SK-N-SH (cell line): ENCODE results near the gene AJM1. TPM values are rescaled to one million over a fixed set of nuclear protein-coding genes. Genes with fewer than 3 reads are reported as not detected.

Experiments
- CTCF ChIA-PET: fragments of 300-600, 350-600 bp; formaldehyde crosslinking; extraction: SDS; loops from one replicate; lab custom pipeline; 2021; lab: Yijun Ruan, JAX
- POLR2A ChIA-PET: fragments of 350-600 bp; sonication (Branson Sonifier 250); formaldehyde crosslinking; extraction: SDS; loops from one replicate; lab custom pipeline; 2020; ENCODE audit warnings: antibody characterized with exemption, inconsistent platforms; lab: Yijun Ruan, JAX
- DNase-seq: peaks from one replicate; pipeline ENCODE4 v3.0.0; 2012
- H2AFZ ChIP-seq: fragments of 200-600 bp; sonication (generic); 2 replicates; pipeline ENCODE4 v1.8.1; 2016; ENCODE audit warnings: antibody characterized with exemption, mild to moderate bottlenecking, low read depth
- H3F3A ChIP-seq: fragments of 200-600 bp; sonication (generic); replicated peaks from 2 replicates; pipeline ENCODE3; 2016; ENCODE audit warnings: antibody characterized with exemption, mild to moderate bottlenecking; ENCODE audit not compliant: insufficient read depth
- H3K27ac ChIP-seq, 2 experiments: fragments of 200-500 bp in 1 of 2; fragments of 200-600 bp in 1 of 2; sonication (Bioruptor generic) in 1 of 2; sonication (generic), shearing (Covaris generic) in 1 of 2; 2 replicates each; pipeline versions ENCODE4 v1.5.1 to v1.6.1; 2014 to 2016; ENCODE audit warnings: low read depth in 2 of 2, inconsistent platforms in 1 of 2, low read length in 1 of 2, mild to moderate bottlenecking in 1 of 2, mixed read lengths in 1 of 2
- H3K27me3 ChIP-seq: fragments of 200-600 bp; sonication (generic), shearing (Covaris generic); 2 replicates; pipeline ENCODE4 v1.6.1; 2016; ENCODE audit warnings: mixed run types; ENCODE audit not compliant: insufficient read depth
- H3K36me3 ChIP-seq, 2 experiments: fragments of 200-500 bp in 1 of 2; fragments of 200-600 bp in 1 of 2; sonication (Bioruptor generic) in 1 of 2; sonication (generic) in 1 of 2; replicated peaks in 1 of 2; 2 replicates each; pipeline versions ENCODE3 to v1.5.1; 2014 to 2016; ENCODE audit warnings: low read length in 1 of 2, mild to moderate bottlenecking in 1 of 2; ENCODE audit not compliant: insufficient read depth in 2 of 2, control insufficient read depth in 1 of 2
- H3K4me1 ChIP-seq, 2 experiments: fragments of 200-500 bp in 1 of 2; fragments of 200-600 bp in 1 of 2; sonication (Bioruptor generic) in 1 of 2; sonication (generic), shearing (Covaris generic) in 1 of 2; 2 replicates each; pipeline versions ENCODE4 v1.5.1 to v1.6.1; 2014 to 2016; ENCODE audit warnings: low read depth in 1 of 2, low read length in 1 of 2, mixed run types in 1 of 2; ENCODE audit not compliant: insufficient read depth in 2 of 2, control insufficient read depth in 1 of 2
- H3K4me2 ChIP-seq: fragments of 200-600 bp; sonication (generic), shearing (Covaris generic); 2 replicates; pipeline ENCODE4 v1.6.1; 2017; ENCODE audit warnings: mixed run types
- H3K4me3 ChIP-seq, 2 experiments: fragments of 200-500 bp in 1 of 2; fragments of 200-600 bp in 1 of 2; sonication (Bioruptor generic) in 1 of 2; sonication (generic), shearing (Covaris generic) in 1 of 2; 2 replicates each; pipeline versions ENCODE4 v1.5.1 to v1.8.1; 2014 to 2016; ENCODE audit warnings: low read depth in 2 of 2, inconsistent platforms in 1 of 2, low read length in 1 of 2, mild to moderate bottlenecking in 1 of 2, mixed read lengths in 1 of 2, moderate library complexity in 1 of 2
- H3K79me2 ChIP-seq: fragments of 200-600 bp; sonication (generic); 2 replicates; pipeline ENCODE4 v1.8.1; 2017; ENCODE audit warnings: mild to moderate bottlenecking; ENCODE audit not compliant: insufficient read depth
- H3K9ac ChIP-seq: fragments of 200-600 bp; sonication (generic); 2 replicates; pipeline ENCODE4 v1.6.1; 2017; ENCODE audit warnings: mixed run types
- H3K9me2 ChIP-seq: fragments of 200-600 bp; sonication (generic); 2 replicates; pipeline ENCODE4 v1.6.1; 2017; ENCODE audit warnings: mixed run types
- H3K9me3 ChIP-seq: fragments of 200-600 bp; sonication (generic); 2 replicates; pipeline ENCODE4 v1.6.1; 2017; ENCODE audit warnings: mixed run types, mild to moderate bottlenecking, moderate library complexity
- H4K20me1 ChIP-seq: fragments of 200-600 bp; sonication (generic); 2 replicates; pipeline ENCODE4 v1.6.1; 2017; ENCODE audit warnings: mild to moderate bottlenecking, mixed run types; ENCODE audit not compliant: insufficient read depth
- EP300 ChIP-seq, 2 experiments: IDR thresholded peaks; 2 replicates each; pipeline versions ENCODE4 v1.4.0 to v1.6.1; 2012; ENCODE audit warnings: borderline replicate concordance in 1 of 2, low read depth in 1 of 2, low read length in 1 of 2
- FOSL2 ChIP-seq: IDR thresholded peaks from 2 replicates; pipeline ENCODE4 v1.4.0; 2012; ENCODE audit warnings: low read depth, mild to moderate bottlenecking, moderate library complexity, borderline replicate concordance
- JUND ChIP-seq: IDR thresholded peaks from 2 replicates; pipeline ENCODE4 v1.4.0; 2012
- MEF2A ChIP-seq: IDR thresholded peaks from 2 replicates; pipeline ENCODE4 v1.4.0; 2012; ENCODE audit warnings: low read depth, borderline replicate concordance
- MXI1 ChIP-seq: IDR thresholded peaks from 2 replicates; pipeline ENCODE4 v1.6.1; 2012; ENCODE audit warnings: mild to moderate bottlenecking, low read depth, low read length, improper control_type of control experiment
- POLR2AphosphoS5 ChIP-seq: IDR thresholded peaks from 2 replicates; pipeline ENCODE4 v1.6.1; 2012; ENCODE audit warnings: low read depth, low read length
- RCOR1 ChIP-seq: fragments of 150-350 bp; IDR thresholded peaks from 2 replicates; pipeline ENCODE4 v1.6.1; 2017; ENCODE audit warnings: antibody characterized with exemption, low read length
- RFX5 ChIP-seq: IDR thresholded peaks from 2 replicates; pipeline ENCODE4 v1.6.1; 2012; ENCODE audit warnings: mild to moderate bottlenecking, improper control_type of control experiment, low read length
- TEAD4 ChIP-seq: IDR thresholded peaks from 2 replicates; pipeline ENCODE4 v1.4.0; 2012; ENCODE audit warnings: mild to moderate bottlenecking, borderline replicate concordance; ENCODE audit not compliant: insufficient read depth
- WGBS: methylation state at CpG from one replicate; pipeline ENCODE4 v1.1.6; 2017; ENCODE audit warnings: low lambda C conversion rate; 5-methylcytosine and 5-hydroxymethylcytosine counted together
- polyA plus RNA-seq, 3 experiments: library from polyadenylated mRNA; depleted of rRNA; stranded (reverse); fragments of >200 nt; gene quantifications; 2 replicates each; pipeline ENCODE4 v1.2.3, GENCODE V29; 2012
- TF ChIP-seq, protein P1 (sequence below): IDR thresholded peaks from 2 replicates; pipeline ENCODE4 v1.4.0; 2012; ENCODE audit warnings: low read depth
- TF ChIP-seq, protein P2 (sequence below): fragments of 150-350 bp; IDR thresholded peaks from 2 replicates; pipeline ENCODE4 v1.6.1; 2016; ENCODE audit warnings: mild to moderate bottlenecking, low read depth, low read length
- TF ChIP-seq, protein P3 (sequence below): IDR thresholded peaks from 2 replicates; pipeline ENCODE4 v1.4.0; 2012; ENCODE audit warnings: low read depth, borderline replicate concordance
- TF ChIP-seq, protein P4 (sequence below): IDR thresholded peaks from 2 replicates; pipeline ENCODE4; 2012
- TF ChIP-seq, protein P5 (sequence below): IDR thresholded peaks from 2 replicates; pipeline ENCODE4 v1.6.1; 2012; ENCODE audit warnings: mild to moderate bottlenecking, low read depth, low read length, moderate library complexity

Gene AJM1
- polyA plus RNA-seq, 1 of the 3 experiments (the other 2 are of a cell fraction), result 2.4 TPM

DNA sequence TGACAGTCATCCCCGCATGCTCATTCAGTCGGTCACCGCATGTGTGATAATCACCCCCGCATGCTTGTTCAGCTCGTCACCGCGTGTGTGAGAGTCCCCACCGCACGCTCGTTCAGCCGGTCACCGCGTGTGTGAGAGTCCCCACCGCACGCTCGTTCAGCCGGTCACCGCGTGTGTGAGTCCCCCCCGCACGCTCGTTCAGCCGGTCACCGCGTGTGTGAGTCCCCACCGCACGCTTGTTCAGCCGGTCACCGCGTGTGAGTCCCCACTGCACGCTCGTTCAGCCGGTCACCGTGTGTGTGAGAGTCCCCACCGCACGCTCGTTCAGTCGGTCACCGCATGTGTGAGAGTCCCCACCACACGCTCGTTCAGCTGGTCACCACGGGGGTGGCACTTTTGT, 47.6 kb downstream of the AJM1 start:
- POLR2A ChIA-PET, result no interaction called here
- Histone ChIP-seq H3K9me3 (no peaks in the 10 kb centered on the region), H3K79me2 (peaks cover 80% of the 10 kb centered on the region), H3K4me2 (no peak overlapping the region), H3K9me2 (no peaks in the 10 kb centered on the region), H3K27me3 (no peaks in the 10 kb centered on the region), H3K4me1 (peaks cover 0 to 10% of the 10 kb centered on the region in 2 experiments; a peak in 2 of 4 replicates), H3F3A (no peaks in the 10 kb centered on the region), H3K27ac (no peak overlapping the region), H3K36me3 (no peaks in the 10 kb centered on the region), H3K9ac (no peak overlapping the region), H4K20me1 (peaks cover 13% of the 10 kb centered on the region; the same call in 1 of the 2 replicates), H3K4me3 (no peak overlapping the region)
- WGBS, result 95% methylated on average over 42 of the region's 42 CpGs
- DNase-seq, result no peak
- CTCF ChIA-PET, result interaction anchor here (1.0 to 1.3 kb wide), 2 partner anchors 54 to 123 kb away, joined by 3 read pairs; partner anchors contain the start of gene FBXW5
- TF ChIP-seq, protein P1, sequence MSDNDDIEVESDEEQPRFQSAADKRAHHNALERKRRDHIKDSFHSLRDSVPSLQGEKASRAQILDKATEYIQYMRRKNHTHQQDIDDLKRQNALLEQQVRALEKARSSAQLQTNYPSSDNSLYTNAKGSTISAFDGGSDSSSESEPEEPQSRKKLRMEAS, result no peak
- no peak for TF ChIP-seq MXI1
- TF ChIP-seq MEF2A, result no peak
- TF ChIP-seq TEAD4, result no peak
- no peak for TF ChIP-seq RFX5
- TF ChIP-seq, protein P2, sequence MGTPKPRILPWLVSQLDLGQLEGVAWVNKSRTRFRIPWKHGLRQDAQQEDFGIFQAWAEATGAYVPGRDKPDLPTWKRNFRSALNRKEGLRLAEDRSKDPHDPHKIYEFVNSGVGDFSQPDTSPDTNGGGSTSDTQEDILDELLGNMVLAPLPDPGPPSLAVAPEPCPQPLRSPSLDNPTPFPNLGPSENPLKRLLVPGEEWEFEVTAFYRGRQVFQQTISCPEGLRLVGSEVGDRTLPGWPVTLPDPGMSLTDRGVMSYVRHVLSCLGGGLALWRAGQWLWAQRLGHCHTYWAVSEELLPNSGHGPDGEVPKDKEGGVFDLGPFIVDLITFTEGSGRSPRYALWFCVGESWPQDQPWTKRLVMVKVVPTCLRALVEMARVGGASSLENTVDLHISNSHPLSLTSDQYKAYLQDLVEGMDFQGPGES, result no peak
- TF ChIP-seq, protein P3, sequence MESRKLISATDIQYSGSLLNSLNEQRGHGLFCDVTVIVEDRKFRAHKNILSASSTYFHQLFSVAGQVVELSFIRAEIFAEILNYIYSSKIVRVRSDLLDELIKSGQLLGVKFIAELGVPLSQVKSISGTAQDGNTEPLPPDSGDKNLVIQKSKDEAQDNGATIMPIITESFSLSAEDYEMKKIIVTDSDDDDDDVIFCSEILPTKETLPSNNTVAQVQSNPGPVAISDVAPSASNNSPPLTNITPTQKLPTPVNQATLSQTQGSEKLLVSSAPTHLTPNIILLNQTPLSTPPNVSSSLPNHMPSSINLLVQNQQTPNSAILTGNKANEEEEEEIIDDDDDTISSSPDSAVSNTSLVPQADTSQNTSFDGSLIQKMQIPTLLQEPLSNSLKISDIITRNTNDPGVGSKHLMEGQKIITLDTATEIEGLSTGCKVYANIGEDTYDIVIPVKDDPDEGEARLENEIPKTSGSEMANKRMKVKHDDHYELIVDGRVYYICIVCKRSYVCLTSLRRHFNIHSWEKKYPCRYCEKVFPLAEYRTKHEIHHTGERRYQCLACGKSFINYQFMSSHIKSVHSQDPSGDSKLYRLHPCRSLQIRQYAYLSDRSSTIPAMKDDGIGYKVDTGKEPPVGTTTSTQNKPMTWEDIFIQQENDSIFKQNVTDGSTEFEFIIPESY, result no peak
- TF ChIP-seq POLR2AphosphoS5, result no peak
- TF ChIP-seq JUND, result no peak
- TF ChIP-seq FOSL2, result no peak
- TF ChIP-seq, protein P4, sequence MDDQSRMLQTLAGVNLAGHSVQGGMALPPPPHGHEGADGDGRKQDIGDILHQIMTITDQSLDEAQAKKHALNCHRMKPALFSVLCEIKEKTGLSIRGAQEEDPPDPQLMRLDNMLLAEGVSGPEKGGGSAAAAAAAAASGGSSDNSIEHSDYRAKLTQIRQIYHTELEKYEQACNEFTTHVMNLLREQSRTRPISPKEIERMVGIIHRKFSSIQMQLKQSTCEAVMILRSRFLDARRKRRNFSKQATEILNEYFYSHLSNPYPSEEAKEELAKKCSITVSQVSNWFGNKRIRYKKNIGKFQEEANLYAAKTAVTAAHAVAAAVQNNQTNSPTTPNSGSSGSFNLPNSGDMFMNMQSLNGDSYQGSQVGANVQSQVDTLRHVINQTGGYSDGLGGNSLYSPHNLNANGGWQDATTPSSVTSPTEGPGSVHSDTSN, result no peak
- TF ChIP-seq EP300 (IDR thresholded peaks at IDR 0.05; ENCODE audit: borderline replicate concordance in 1 of 2, low read depth in 1 of 2, low read length in 1 of 2), result no peak
- TF ChIP-seq, protein P5, sequence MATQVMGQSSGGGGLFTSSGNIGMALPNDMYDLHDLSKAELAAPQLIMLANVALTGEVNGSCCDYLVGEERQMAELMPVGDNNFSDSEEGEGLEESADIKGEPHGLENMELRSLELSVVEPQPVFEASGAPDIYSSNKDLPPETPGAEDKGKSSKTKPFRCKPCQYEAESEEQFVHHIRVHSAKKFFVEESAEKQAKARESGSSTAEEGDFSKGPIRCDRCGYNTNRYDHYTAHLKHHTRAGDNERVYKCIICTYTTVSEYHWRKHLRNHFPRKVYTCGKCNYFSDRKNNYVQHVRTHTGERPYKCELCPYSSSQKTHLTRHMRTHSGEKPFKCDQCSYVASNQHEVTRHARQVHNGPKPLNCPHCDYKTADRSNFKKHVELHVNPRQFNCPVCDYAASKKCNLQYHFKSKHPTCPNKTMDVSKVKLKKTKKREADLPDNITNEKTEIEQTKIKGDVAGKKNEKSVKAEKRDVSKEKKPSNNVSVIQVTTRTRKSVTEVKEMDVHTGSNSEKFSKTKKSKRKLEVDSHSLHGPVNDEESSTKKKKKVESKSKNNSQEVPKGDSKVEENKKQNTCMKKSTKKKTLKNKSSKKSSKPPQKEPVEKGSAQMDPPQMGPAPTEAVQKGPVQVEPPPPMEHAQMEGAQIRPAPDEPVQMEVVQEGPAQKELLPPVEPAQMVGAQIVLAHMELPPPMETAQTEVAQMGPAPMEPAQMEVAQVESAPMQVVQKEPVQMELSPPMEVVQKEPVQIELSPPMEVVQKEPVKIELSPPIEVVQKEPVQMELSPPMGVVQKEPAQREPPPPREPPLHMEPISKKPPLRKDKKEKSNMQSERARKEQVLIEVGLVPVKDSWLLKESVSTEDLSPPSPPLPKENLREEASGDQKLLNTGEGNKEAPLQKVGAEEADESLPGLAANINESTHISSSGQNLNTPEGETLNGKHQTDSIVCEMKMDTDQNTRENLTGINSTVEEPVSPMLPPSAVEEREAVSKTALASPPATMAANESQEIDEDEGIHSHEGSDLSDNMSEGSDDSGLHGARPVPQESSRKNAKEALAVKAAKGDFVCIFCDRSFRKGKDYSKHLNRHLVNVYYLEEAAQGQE, result no peak
- no peak for TF ChIP-seq RCOR1
- TF ChIP-seq, all 33 proteins: peak for 0
- H2AFZ ChIP-seq, result no peak overlapping the region
